ENCODE results near the gene ZCCHC2.
A peak's percentile ranks its signal among the peaks of the same experiment; 100 is the strongest.

The ZCCHC2 gene

DNA sequence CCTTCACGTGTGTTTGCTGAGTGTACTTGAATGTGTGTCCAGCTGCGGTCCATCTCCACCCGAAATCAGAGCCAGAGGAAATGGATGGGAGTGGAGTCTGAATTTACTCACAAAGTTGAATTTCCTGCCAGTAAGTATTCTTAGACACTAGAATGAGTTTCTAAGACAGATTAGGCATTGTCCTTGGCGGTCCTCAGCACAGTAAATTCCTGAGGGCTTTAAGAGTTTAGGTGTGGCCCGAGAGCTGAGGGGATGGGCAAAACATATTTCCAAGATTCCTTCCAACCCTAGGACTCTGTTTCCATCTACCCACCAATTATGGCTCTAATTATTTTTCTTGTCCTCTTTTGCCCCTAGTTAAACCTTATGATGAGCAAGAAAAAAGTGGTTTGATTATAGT is 102.2 kb downstream of the ZCCHC2 start:
- no peak overlapping the region for H2BK5ac ChIP-seq (ENCODE audit: low read depth, low read length, poor library complexity, severe bottlenecking)
- no peak overlapping the region for H3K18ac ChIP-seq (ENCODE audit: low read depth in 1 of 2, low read length in 2 of 2)
- 77% methylated on average over 4 of the region's 5 CpGs for WGBS
- H3K4me3 ChIP-seq (ENCODE audit: insufficient read depth in 1 of 2, low read depth in 1 of 2, low read length in 2 of 2) = peak overlapping the region in 1 of 2 experiments; percentile 48
- no peaks in the 10 kb centered on the region for H3K4me1 ChIP-seq (ENCODE audit: control insufficient read depth, insufficient read depth, low read depth, low read length)
- no peak overlapping the region for H3K4ac ChIP-seq (ENCODE audit: low read depth in 1 of 2, low read length in 2 of 2)
- no peak for DNase-seq
- no peak overlapping the region for H4K91ac ChIP-seq (ENCODE audit: low read length)
- H3K23ac ChIP-seq (ENCODE audit: low read length in 2 of 2) = no peak overlapping the region
- H3K36me3 ChIP-seq (ENCODE audit: control insufficient read depth in 1 of 2, insufficient read depth in 2 of 2, low read depth in 1 of 2, low read length in 2 of 2) = no peaks in the 10 kb centered on the region
- no peak overlapping the region for H3K14ac ChIP-seq (ENCODE audit: low read length in 2 of 2)
- no peaks in the 10 kb centered on the region for H3K79me1 ChIP-seq (replicated peaks; ENCODE audit: low read length, poor library complexity, severe bottlenecking)
- H3K4me2 ChIP-seq (ENCODE audit: low read length, poor library complexity, severe bottlenecking) = no peak overlapping the region
- no peak overlapping the region for H2BK12ac ChIP-seq (ENCODE audit: low read length in 2 of 2)
- no peaks in the 10 kb centered on the region for H3K27me3 ChIP-seq (ENCODE audit: control insufficient read depth in 1 of 2, insufficient read depth in 1 of 2, low read length in 2 of 2)
- H3K27ac ChIP-seq (ENCODE audit: low read length, poor library complexity, severe bottlenecking) = no peak overlapping the region
- H2BK120ac ChIP-seq (ENCODE audit: low read depth, low read length) = no peak overlapping the region
- peak overlapping the region; percentile 27 for H3K9ac ChIP-seq (ENCODE audit: low read length)
- H4K8ac ChIP-seq (ENCODE audit: low read length) = no peak overlapping the region
- H2AFZ ChIP-seq (ENCODE audit: low read depth, low read length) = no peak overlapping the region
- H3K9me3 ChIP-seq (ENCODE audit: control insufficient read depth, low read length) = no peaks in the 10 kb centered on the region
- H2BK15ac ChIP-seq (ENCODE audit: low read depth, poor library complexity, severe bottlenecking) = no peak overlapping the region
- H2AK5ac ChIP-seq (ENCODE audit: low read length, severe bottlenecking) = no peak overlapping the region

All from mesenchymal stem cell (in vitro differentiated cells and primary cell).